K562 (cell line): ENCODE measurements around the gene NEK4. TPM values are rescaled to one million over a fixed set of nuclear protein-coding genes. Genes with fewer than 3 reads are reported as not detected.
A peak's percentile ranks its signal among the peaks of the same experiment; 100 is the strongest.

ENCODE experiments used
- ATAC-seq: fragments of 200-7000 bp; cut with Tn5 transposase; 3 replicates; pipeline ENCODE4 v1.9.1; 2020; ENCODE audit warnings: moderate library complexity
- BruUV-seq: library from RNA; stranded (reverse); fragments of 400-500 nt; replicated peaks from 2 replicates; lab custom pipeline; 2021; lab: Mats Ljungman, UMichigan
- CTCF ChIA-PET: fragments of 300-600 bp; formaldehyde crosslinking; extraction: SDS; loops from one replicate; lab custom pipeline; 2021; ENCODE audit warnings: low intra/inter-chr PET ratio; lab: Yijun Ruan, JAX
- POLR2A ChIA-PET: fragments of 300-600, 350-650 bp; sonication (Branson Sonifier 250); formaldehyde crosslinking; extraction: SDS; loops from one replicate; lab custom pipeline; 2021; ENCODE audit warnings: antibody characterized with exemption, inconsistent platforms; lab: Yijun Ruan, JAX
- DNase-seq, 4 experiments: peaks; one replicate each; pipeline versions ENCODE4 v3.0.0 to v3.0.0-alpha.2; 2011 to 2018; ENCODE audit warnings: low spot score in 3 of 4, mixed read lengths in 3 of 4; ENCODE audit errors: extremely low read depth in 1 of 4
- FAIRE-seq: peaks from 2 replicates; lab custom pipeline; 2011; peaks lifted over from hg19 to GRCh38; lab: Jason Lieb, UNC
- H2AFZ ChIP-seq: 2 replicates; pipeline ENCODE4 v1.6.0; 2011; ENCODE audit warnings: low read depth, low read length, control low read depth, inconsistent platforms
- H3K27ac ChIP-seq: fragments of 200-600 bp; 3 replicates; pipeline ENCODE4 v1.8.0; 2011; ENCODE audit warnings: low read depth, mild to moderate bottlenecking, control low read depth, inconsistent platforms, low read length, moderate library complexity, mixed read lengths; ENCODE audit errors: extremely low read depth
- H3K27me3 ChIP-seq, 2 experiments: fragments of 300-600 bp in 1 of 2; 2 replicates in 1 of 2; 3 replicates in 1 of 2; pipeline versions ENCODE4 v1.6.0 to v1.8.0; 2011; ENCODE audit warnings: inconsistent platforms in 2 of 2, low read length in 2 of 2, mild to moderate bottlenecking in 1 of 2, mixed read lengths in 1 of 2, moderate library complexity in 1 of 2; ENCODE audit not compliant: control insufficient read depth in 2 of 2, insufficient read depth in 2 of 2
- H3K36me3 ChIP-seq: fragments of 300-600 bp; 3 replicates; pipeline ENCODE4 v1.8.0; 2011; ENCODE audit warnings: mild to moderate bottlenecking, low read length, inconsistent platforms; ENCODE audit not compliant: control insufficient read depth, insufficient read depth
- H3K4me1 ChIP-seq, 2 experiments: fragments of 200-600 bp in 1 of 2; replicated peaks in 1 of 2; 2 replicates in 1 of 2; 3 replicates in 1 of 2; pipeline versions ENCODE4 v1.5.1 to v1.8.0; 2011; ENCODE audit warnings: inconsistent platforms in 2 of 2, low read length in 2 of 2, mild to moderate bottlenecking in 1 of 2, mixed read lengths in 1 of 2, moderate library complexity in 1 of 2; ENCODE audit not compliant: control insufficient read depth in 2 of 2, insufficient read depth in 2 of 2
- H3K4me2 ChIP-seq: 2 replicates; pipeline ENCODE4 v1.6.1; 2011; ENCODE audit warnings: low read length, control low read depth, inconsistent platforms, mixed read lengths; ENCODE audit not compliant: insufficient read depth
- H3K4me3 ChIP-seq: fragments of 200-600 bp; sonication (generic), shearing (Covaris generic); 2 replicates; pipeline ENCODE4 v1.5.1; 2016; ENCODE audit warnings: control low read depth, inconsistent platforms
- H3K79me2 ChIP-seq: fragments of 200-600 bp; 3 replicates; pipeline ENCODE4 v1.8.0; 2011; ENCODE audit warnings: low read length, inconsistent platforms; ENCODE audit not compliant: control insufficient read depth, insufficient read depth
- H3K9ac ChIP-seq, 2 experiments: 2 replicates each; pipeline versions ENCODE4 v1.6.0 to v1.6.1; 2011; ENCODE audit warnings: low read depth in 2 of 2, low read length in 2 of 2, control low read depth in 1 of 2, inconsistent platforms in 1 of 2, mild to moderate bottlenecking in 1 of 2, mixed read lengths in 1 of 2; ENCODE audit not compliant: insufficient read depth in 1 of 2
- H3K9me1 ChIP-seq: one replicate; pipeline ENCODE4 v1.6.0; 2011; ENCODE audit warnings: inconsistent platforms, mild to moderate bottlenecking, low read length, moderate library complexity; ENCODE audit not compliant: control insufficient read depth, insufficient read depth
- H3K9me3 ChIP-seq: replicated peaks from 2 replicates; pipeline ENCODE4 v1.5.1; 2011; ENCODE audit warnings: low read depth, low read length, inconsistent platforms; ENCODE audit not compliant: control insufficient read depth, insufficient read depth
- H4K20me1 ChIP-seq: replicated peaks from 2 replicates; pipeline ENCODE4 v1.6.1; 2011; ENCODE audit warnings: low read length, inconsistent platforms, mixed read lengths; ENCODE audit not compliant: control insufficient read depth, insufficient read depth
- ARNT ChIP-seq, 2 experiments: fragments of 450-650 bp; IDR thresholded peaks; 2 replicates each; pipeline ENCODE4 v1.6.1; 2016; ENCODE audit warnings: mild to moderate bottlenecking in 1 of 2
- CHD2 ChIP-seq: IDR thresholded peaks from 2 replicates; pipeline ENCODE4 v1.6.1; 2011; ENCODE audit warnings: low read depth, low read length
- CTCFL ChIP-seq: IDR thresholded peaks from 2 replicates; pipeline ENCODE4 v1.6.1; 2011; ENCODE audit warnings: borderline replicate concordance, low read depth, mild to moderate bottlenecking, moderate library complexity, low read length; ENCODE audit not compliant: insufficient read depth, poor library complexity, severe bottlenecking
- ELF1 ChIP-seq: fragments of 200-800 bp; sonication (Bioruptor generic); IDR thresholded peaks from 2 replicates; pipeline ENCODE4 v1.6.1; 2016; ENCODE audit warnings: missing genetic modification characterization, missing compliant biosample characterization
- ESRRA ChIP-seq: fragments of 450-650 bp; IDR thresholded peaks from 2 replicates; pipeline ENCODE4 v1.6.1; 2014; ENCODE audit warnings: low read depth, mild to moderate bottlenecking, moderate library complexity, borderline replicate concordance
- FOXP1 ChIP-seq: sonication (generic); formaldehyde crosslinking; IDR thresholded peaks from 2 replicates; pipeline ENCODE4 v1.8.0; 2022; ENCODE audit warnings: mild to moderate bottlenecking, missing genetic modification reagents
- KAT8 ChIP-seq: fragments of 450-650 bp; IDR thresholded peaks from 2 replicates; pipeline ENCODE4 v1.6.1; 2016; ENCODE audit warnings: low read depth, mild to moderate bottlenecking
- KDM2B ChIP-seq: fragments of 250-450 bp; sonication (Bioruptor Pico); IDR thresholded peaks from 2 replicates; pipeline ENCODE4 v1.8.0; 2021; ENCODE audit warnings: mild to moderate bottlenecking, moderate library complexity
- MEF2D ChIP-seq: conservative IDR thresholded peaks from 2 replicates; pipeline ENCODE4 v1.6.1; 2016; ENCODE audit warnings: low read depth, missing genetic modification characterization, missing compliant biosample characterization
- MTA2 ChIP-seq: fragments of 450-650 bp; IDR thresholded peaks from 2 replicates; pipeline ENCODE4 v1.6.1; 2016; ENCODE audit warnings: low read depth
- RBBP5 ChIP-seq: fragments of 200-600 bp; sonication (generic); IDR thresholded peaks from 2 replicates; pipeline ENCODE4 v1.6.1; 2012; ENCODE audit warnings: borderline replicate concordance, mild to moderate bottlenecking, low read length, control low read depth, inconsistent platforms; ENCODE audit not compliant: insufficient read depth, poor library complexity, severe bottlenecking
- RFX1 ChIP-seq: fragments of 450-650 bp; IDR thresholded peaks from 2 replicates; pipeline ENCODE4 v1.6.1; 2016; ENCODE audit warnings: mild to moderate bottlenecking, moderate library complexity
- SMARCE1 ChIP-seq: fragments of 450-650 bp; IDR thresholded peaks from 2 replicates; pipeline ENCODE4 v1.7.1; 2016; ENCODE audit warnings: mild to moderate bottlenecking
- SP1 ChIP-seq: sonication (generic); formaldehyde crosslinking; IDR thresholded peaks from 2 replicates; pipeline ENCODE4 v1.8.1; 2022; ENCODE audit warnings: mild to moderate bottlenecking, missing genetic modification reagents
- TEAD1 ChIP-seq, 2 experiments: fragments of 450-650 bp in 1 of 2; sonication (generic) in 1 of 2; formaldehyde crosslinking; IDR thresholded peaks; 2 replicates each; pipeline versions ENCODE4 v1.4.0 to v1.8.0; 2020 to 2022; ENCODE audit warnings: mild to moderate bottlenecking in 2 of 2, missing genetic modification reagents in 1 of 2
- USF1 ChIP-seq: sonication (generic); formaldehyde crosslinking; IDR thresholded peaks from 2 replicates; pipeline ENCODE4 v1.9.0; 2022; ENCODE audit warnings: mild to moderate bottlenecking, missing genetic modification reagents
- ZBTB26 ChIP-seq: fragments of 450-650 bp; formaldehyde crosslinking; IDR thresholded peaks from 2 replicates; pipeline ENCODE4 v1.4.0; 2022; ENCODE audit warnings: missing genetic modification characterization
- ZFP91 ChIP-seq: sonication (generic); formaldehyde crosslinking; IDR thresholded peaks from 2 replicates; pipeline ENCODE4 v1.8.0; 2022; ENCODE audit warnings: mild to moderate bottlenecking, missing genetic modification reagents
- ZNF239 ChIP-seq: fragments of 250-450 bp; sonication (Bioruptor Pico); IDR thresholded peaks from 2 replicates; pipeline ENCODE4 v1.4.0; 2020; ENCODE audit warnings: mild to moderate bottlenecking
- WGBS: fragments of 100-300 bp; shearing (Covaris generic); methylation state at CpG from one replicate; pipeline ENCODE4 v1.1.6; 2016; ENCODE audit warnings: low coverage, mixed read lengths; ENCODE audit not compliant: insufficient coverage; ENCODE audit errors: missing lambda C conversion rate; 5-methylcytosine and 5-hydroxymethylcytosine counted together
- in situ Hi-C: fragments of 300-500 bp; cut with MboI; formaldehyde crosslinking; loops from 4 replicates; pipeline ENCODE4 v1.15.0; 2018; ENCODE audit warnings: inconsistent platforms, mixed read lengths
- intact Hi-C: fragments of 100-400 bp; cut with micrococcal nuclease; formaldehyde crosslinking; loops from 2 replicates; pipeline ENCODE4 v1.14.2; 2022
- polyA plus RNA-seq, 8 experiments: library from polyadenylated mRNA; depleted of rRNA in 4 of 8; stranded (reverse) in 5 of 8; unstranded in 3 of 8; fragments of >200 nt; fragmentation: Nextera tagmentation in 2 of 8; fragmentation: Illumina TruSeq in 1 of 8; extraction: Ambion mirVana in 2 of 8; extraction: Trizol in 1 of 8; gene quantifications; 2 replicates each; pipeline versions ENCODE4 v1.2.1 to v1.2.3, GENCODE V29; 2011 to 2014; ENCODE audit warnings: inconsistent platforms in 1 of 8, missing spikeins in 1 of 8
- total RNA-seq, 7 experiments: library from RNA; depleted of rRNA in 6 of 7; stranded (reverse); fragments of >200 nt in 6 of 7; fragmentation: Illumina TruSeq in 2 of 7; extraction: Trizol in 2 of 7; gene quantifications; 2 replicates each; pipeline versions ENCODE4 v1.2.1 to v1.2.3, GENCODE V29; 2011 to 2021; ENCODE audit warnings: low replicate concordance in 1 of 7

The NEK4 gene
- total and polyA plus RNA-seq, 9 of the 15 experiments (the other 6 are each of a cell fraction or from before 2014, with no cell fraction given) = 5.8 to 23.1 (median 16.6) TPM

- no peaks in the 10 kb centered on the region for H3K9me3 ChIP-seq
- peak overlapping the region; percentile 83 for H3K4me3 ChIP-seq
- peak overlapping the region; percentile 78 for H3K27ac ChIP-seq
- H3K36me3 ChIP-seq = peaks cover 19% of the 10 kb centered on the region
- peak overlapping the region; percentile 79 to 98 for H3K9ac ChIP-seq
- in situ Hi-C loops (no loop called here), intact Hi-C loops (no loop called here)
- no peaks in the 10 kb centered on the region for H4K20me1 ChIP-seq
- H3K27me3 ChIP-seq = no peaks in the 10 kb centered on the region
- peak overlapping the region; percentile 94 for H3K4me2 ChIP-seq
- BruUV-seq = no TSS peak
- ATAC-seq (peak; percentile 70; the same call in 2 of the 3 replicates), FAIRE-seq (no peak), DNase-seq (no peak)
- peak overlapping the region; percentile 96 for H2AFZ ChIP-seq
- no peaks in the 10 kb centered on the region for H3K9me1 ChIP-seq
- CTCF ChIA-PET = interaction anchor here (0.7 kb wide), 1 partner anchor 158 kb away, joined by 3 read pairs; no protein-coding TSS in a partner anchor
- H3K79me2 ChIP-seq = peaks cover 49% of the 10 kb centered on the region
- peaks cover 7 to 10% of the 10 kb centered on the region in 2 experiments; a peak in 3 of 5 replicates for H3K4me1 ChIP-seq
- TF ChIP-seq MEF2D (tag) (no peak), ZFP91 (CRISPR knock-in tag) (no peak), KDM2B (CRISPR knock-in tag) (peak; percentile 35; the same call in 1 of the 2 replicates), ARNT (IDR thresholded peaks at IDR 0.05) (no peak), ZBTB26 (CRISPR knock-in tag) (no peak), SMARCE1 (no peak), USF1 (no peak), ESRRA (no peak), RBBP5 (no peak), KAT8 (no peak), ZNF239 (CRISPR knock-in tag) (no peak), SP1 (CRISPR knock-in tag) (peak; percentile 19; the same call in 1 of the 2 replicates), RFX1 (no peak), CHD2 (no peak), ELF1 (no peak), CTCFL (no peak), MTA2 (no peak), FOXP1 (no peak), TEAD1 (CRISPR knock-in tag; IDR thresholded peaks at IDR 0.05) (peak in 1 of 2 experiments; percentile 57; a peak in 1 of 4 replicates)
- POLR2A ChIA-PET = interaction anchor here (0.7 to 1.6 kb wide), 5 partner anchors 8 to 20 kb away, joined by 3 to 6 read pairs (median 3); no protein-coding TSS in a partner anchor
- WGBS = no CpG with 5 or more reads among the region's 25 CpGs
These were observed 65.4 kb downstream of the NEK4 start for GRCh38 chr3:52705438-52705687.
